ENCODE measurements around the gene CXorf65.

GRCh38 chrX:71085900-71086299, 20.6 kb downstream of the CXorf65 start:
- TF ChIP-seq SUZ12 (IDR thresholded peaks at IDR 0.05) (no peak), TARDBP (IDR thresholded peaks at IDR 0.05) (no peak), FOXM1 (IDR thresholded peaks at IDR 0.05; ENCODE audit: borderline replicate concordance) (no peak)
